Astrocyte (in vitro differentiated cells and primary cell): Measurements from ENCODE around the gene PPM1H.

ENCODE experiments used
- CTCF ChIP-seq: IDR thresholded peaks from 2 replicates; pipeline ENCODE4 v1.5.1; 2011; ENCODE audit warnings: low read depth, mild to moderate bottlenecking, inconsistent platforms, low read length, moderate library complexity; ENCODE audit not compliant: insufficient read depth
- EZH2 ChIP-seq: IDR thresholded peaks from 2 replicates; pipeline ENCODE4 v1.6.1; 2012; ENCODE audit warnings: mild to moderate bottlenecking, low read length, inconsistent platforms; ENCODE audit not compliant: insufficient read depth

GRCh38 chr12:62930546-62931425 is 4.2 kb downstream of the PPM1H start:
- TF ChIP-seq CTCF (no peak), EZH2 (no peak)
